ENCODE data around the gene HEMK1. TPM values are rescaled to one million over a fixed set of nuclear protein-coding genes. Genes with fewer than 3 reads are reported as not detected.

The HEMK1 gene
- total and polyA plus RNA-seq, 2 experiments from 2014 or later = 23.3 to 37.4 TPM

DNA sequence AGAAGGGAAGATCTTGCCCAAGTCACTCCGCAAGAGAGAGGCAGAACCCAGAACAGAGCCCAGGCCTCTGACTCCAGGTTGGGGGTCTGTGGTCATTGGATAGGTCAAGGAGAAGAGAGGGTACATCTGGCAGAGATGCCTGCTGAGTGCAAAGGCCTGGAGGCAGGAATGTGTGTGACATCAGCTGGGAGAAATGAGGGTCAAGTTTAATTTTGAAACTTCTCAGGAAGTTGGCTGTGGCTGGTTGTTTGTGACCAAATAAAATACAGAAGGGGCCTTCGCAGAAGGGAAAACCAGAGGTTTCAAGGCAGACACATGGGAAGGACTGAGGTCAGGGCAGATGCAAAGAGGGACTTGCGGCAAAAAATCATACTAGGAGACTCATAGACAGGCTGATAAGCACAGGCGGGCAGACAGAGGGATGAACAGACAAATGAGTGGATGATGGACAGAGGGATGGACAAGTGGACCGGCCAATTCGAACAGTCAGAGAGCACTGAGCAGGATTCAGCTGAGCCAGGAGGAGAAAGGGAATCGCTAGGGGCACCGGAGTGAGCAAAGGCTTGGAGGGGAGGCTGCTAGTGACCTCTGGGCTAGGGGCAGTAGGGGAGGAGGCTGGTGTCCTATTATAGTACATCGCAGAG, 37.1 kb upstream of the HEMK1 start:
- Histone ChIP-seq H3K9me3 (ENCODE audit: low read depth) (no peaks in the 10 kb centered on the region), H3K27me3 (peaks cover 30% of the 10 kb centered on the region), H3K4me1 (ENCODE audit: low read depth) (no peaks in the 10 kb centered on the region), H3K4me3 (no peak overlapping the region), H3K27ac (no peak overlapping the region), H3K36me3 (no peaks in the 10 kb centered on the region)
- DNase-seq (ENCODE audit: low read depth in 1 of 2, low spot score in 1 of 2) = no peak
- TF ChIP-seq CTCF (IDR thresholded peaks at IDR 0.05; ENCODE audit: low read depth, low read length) = no peak

- H3K27ac ChIP-seq = no peak overlapping the region
- TF ChIP-seq CTCF (IDR thresholded peaks at IDR 0.05; ENCODE audit: low read depth, low read length) = no peak
Observed at GRCh38 chr3:50533316-50533715, 36.0 kb upstream of the HEMK1 start.

DNA sequence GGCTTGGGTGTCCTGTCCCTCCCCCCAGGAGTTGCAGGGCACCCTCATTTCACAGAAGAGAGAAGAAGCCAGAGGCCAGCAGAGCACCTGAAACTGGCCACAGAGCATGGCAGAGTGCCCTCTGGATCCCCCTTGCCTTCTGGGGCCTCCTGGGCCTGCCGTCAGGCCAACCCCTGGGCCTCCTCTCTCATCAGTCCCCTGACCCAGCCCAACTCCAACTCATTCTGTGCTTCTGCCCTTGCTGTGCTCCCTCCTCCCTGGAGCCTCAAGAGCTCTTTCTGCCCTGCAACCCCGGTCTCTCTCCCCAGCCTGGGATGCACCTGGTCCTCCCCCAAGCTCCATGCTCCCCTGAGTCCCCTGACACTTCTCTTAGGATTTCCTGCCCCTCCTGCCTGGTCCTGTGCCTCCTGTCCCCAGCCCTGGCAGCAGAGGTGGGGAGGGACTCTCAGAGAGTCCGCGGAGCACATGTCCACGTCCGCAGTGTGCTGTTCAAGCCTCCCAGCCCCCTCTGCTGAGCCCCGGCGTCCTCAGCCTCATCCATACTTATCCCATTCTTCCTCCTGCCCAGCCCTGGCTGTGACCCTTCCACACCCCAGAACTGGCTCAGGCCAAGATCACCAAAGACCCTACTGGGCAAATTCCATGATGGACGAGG, 35.4 kb upstream of the HEMK1 start:
- Histone ChIP-seq H3K9me3 (ENCODE audit: low read depth) (no peaks in the 10 kb centered on the region), H3K4me1 (ENCODE audit: low read depth) (no peaks in the 10 kb centered on the region), H3K36me3 (no peaks in the 10 kb centered on the region), H3K4me3 (no peak overlapping the region), H3K27me3 (peaks cover 30% of the 10 kb centered on the region), H3K27ac (no peak overlapping the region)
- no peak for DNase-seq (ENCODE audit: low read depth in 1 of 2, low spot score in 1 of 2)
- no peak for TF ChIP-seq CTCF (IDR thresholded peaks at IDR 0.05; ENCODE audit: low read depth, low read length)

More at GRCh38 chr3:50533316-50533715, 36.0 kb upstream of the HEMK1 start:
- Histone ChIP-seq H3K4me3 (no peak overlapping the region), H3K27me3 (peaks cover 30% of the 10 kb centered on the region), H3K36me3 (no peaks in the 10 kb centered on the region), H3K9me3 (ENCODE audit: low read depth) (no peaks in the 10 kb centered on the region), H3K4me1 (ENCODE audit: low read depth) (no peaks in the 10 kb centered on the region)
- no peak for DNase-seq (ENCODE audit: low read depth in 1 of 2, low spot score in 1 of 2)

- no peaks in the 10 kb centered on the region for H3K9me3 ChIP-seq (ENCODE audit: low read depth)
- no peak for DNase-seq (ENCODE audit: low read depth in 1 of 2, low spot score in 1 of 2)
- H3K36me3 ChIP-seq = no peaks in the 10 kb centered on the region
- peaks cover 21% of the 10 kb centered on the region for H3K27me3 ChIP-seq
- H3K27ac ChIP-seq = no peak overlapping the region
- H3K4me3 ChIP-seq = no peak overlapping the region
- TF ChIP-seq CTCF (IDR thresholded peaks at IDR 0.05; ENCODE audit: low read depth, low read length) = no peak
- no peaks in the 10 kb centered on the region for H3K4me1 ChIP-seq (ENCODE audit: low read depth)
Observed at GRCh38 chr3:50534681-50535330, 34.5 kb upstream of the HEMK1 start.

GRCh38 chr3:50536471-50537180, 32.7 kb upstream of the HEMK1 start:
- H3K27me3 ChIP-seq = peaks cover 3% of the 10 kb centered on the region
- no peak overlapping the region for H3K4me3 ChIP-seq
- no peaks in the 10 kb centered on the region for H3K9me3 ChIP-seq (ENCODE audit: low read depth)
- no peaks in the 10 kb centered on the region for H3K36me3 ChIP-seq
- H3K4me1 ChIP-seq (ENCODE audit: low read depth) = no peaks in the 10 kb centered on the region
- H3K27ac ChIP-seq = no peak overlapping the region
- no peak for DNase-seq (ENCODE audit: low read depth in 1 of 2, low spot score in 1 of 2)
- TF ChIP-seq CTCF (IDR thresholded peaks at IDR 0.05; ENCODE audit: low read depth, low read length) = no peak
